ENCODE measurements around the gene ZNF160. TPM values are rescaled to one million over a fixed set of nuclear protein-coding genes. Genes with fewer than 3 reads are reported as not detected.

Gene ZNF160
- total RNA-seq, 1 donor from 2014 or later = 11.3 TPM

DNA sequence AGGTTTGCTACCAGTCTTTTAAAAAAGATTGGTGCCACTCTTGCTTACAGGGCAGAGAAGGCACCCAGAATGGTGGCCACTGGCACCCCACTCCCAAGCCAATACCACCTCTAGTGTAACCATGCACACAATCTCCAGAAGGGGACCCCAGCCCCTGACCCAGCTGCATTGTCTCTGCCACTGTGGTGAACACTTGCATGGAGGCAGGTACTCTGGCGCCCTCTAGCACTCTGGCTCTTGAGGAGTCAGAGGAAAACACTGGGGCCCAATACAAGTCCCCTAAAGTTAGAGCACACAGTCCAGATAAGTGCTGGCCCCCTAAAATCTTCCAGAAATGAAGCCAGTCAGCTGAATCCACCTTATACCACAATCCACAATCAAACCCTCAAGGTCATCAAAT is 83.5 kb downstream of the ZNF160 start:
- DNase-seq (ENCODE audit: low read depth in 2 of 2) = peak in 1 of 2 donors; percentile 33

Other genes starting within 250 kb of the ZNF160 start
- gene ZNF468, start 245.8 kb downstream of the ZNF160 start, total RNA-seq = 14.8 and 17.4 TPM in 2 replicates
- gene ZNF320, start 205.8 kb downstream of the ZNF160 start, total RNA-seq = 7.7 and 8.7 TPM in 2 replicates
- 4.3 and 4.7 TPM in 2 replicates for gene ZNF888, start 180.0 kb downstream of the ZNF160 start, total RNA-seq
- gene ZNF816, start 140.5 kb downstream of the ZNF160 start, total RNA-seq = 6.9 and 8.3 TPM in 2 replicates
- gene ERVV-1, start 89.5 kb downstream of the ZNF160 start, total RNA-seq = not detected in 2 replicates
- not detected in 2 replicates for gene ERVV-2, start 58.7 kb downstream of the ZNF160 start, total RNA-seq
- 1.2 and 1.8 TPM in 2 replicates for gene ZNF415, start 29.5 kb upstream of the ZNF160 start, total RNA-seq
- gene ZNF347, start 55.6 kb upstream of the ZNF160 start, total RNA-seq = 4.0 and 4.9 TPM in 2 replicates
- 1.6 and 1.9 TPM in 2 replicates for gene ZNF665, start 89.9 kb upstream of the ZNF160 start, total RNA-seq
- 10.3 and 12.6 TPM in 2 replicates for gene ZNF677, start 151.5 kb upstream of the ZNF160 start, total RNA-seq
- not detected in 2 replicates for gene VN1R2, start 154.9 kb upstream of the ZNF160 start, total RNA-seq
- gene VN1R4, start 164.3 kb upstream of the ZNF160 start, total RNA-seq = not detected in 2 replicates
- gene ZNF845, start 230.3 kb upstream of the ZNF160 start, total RNA-seq = 5.6 and 6.1 TPM in 2 replicates

All from dermis microvascular lymphatic vessel endothelial cell (primary cell).